OCI-LY3 (cell line): ENCODE results near the gene KRTAP10-11.
"Not testable (repeated sequence)": the region's sequence is repeated elsewhere in the genome, so short reads cannot be mapped to it uniquely, and the experiment has no call there.

Source experiments
- H2AFZ ChIP-seq: fragments of 200-600, 300-600 bp; shearing (Covaris generic); 2 replicates; pipeline ENCODE4 v1.6.0; 2014; ENCODE audit warnings: antibody characterized with exemption, low read depth, low read length
- H3K27ac ChIP-seq: fragments of 200-600, 300-600 bp; sonication (generic); 2 replicates; pipeline ENCODE4 v1.5.1; 2014; ENCODE audit warnings: mild to moderate bottlenecking, low read length, moderate library complexity, mixed read lengths
- H3K27me3 ChIP-seq: fragments of 200-600, 300-600 bp; sonication (generic); 2 replicates; pipeline ENCODE4 v1.6.1; 2014; ENCODE audit warnings: low read depth, low read length, mixed read lengths
- H3K36me3 ChIP-seq: fragments of 200-600, 300-600 bp; sonication (generic); replicated peaks from 2 replicates; pipeline ENCODE3; 2014; ENCODE audit warnings: low read depth, low read length, mixed read lengths
- H3K4me1 ChIP-seq: fragments of 300-600, 200-600 bp; sonication (generic); 2 replicates; pipeline ENCODE4 v1.6.1; 2014; ENCODE audit warnings: low read length, mixed read lengths
- H3K4me2 ChIP-seq: fragments of 200-600, 300-600 bp; sonication (generic); 2 replicates; pipeline ENCODE4 v1.6.1; 2014; ENCODE audit warnings: low read length, mixed read lengths
- H3K4me3 ChIP-seq: fragments of 300-600, 200-600 bp; sonication (generic); 2 replicates; pipeline ENCODE4 v1.5.1; 2014; ENCODE audit warnings: antibody characterized with exemption, mild to moderate bottlenecking, low read length, moderate library complexity
- H3K79me2 ChIP-seq: fragments of 300-600, 200-600 bp; shearing (Covaris generic); 2 replicates; pipeline ENCODE4 v1.6.1; 2014; ENCODE audit warnings: mild to moderate bottlenecking, low read length, mixed read lengths
- H3K9ac ChIP-seq: fragments of 300-600, 200-600 bp; shearing (Covaris generic); 2 replicates; pipeline ENCODE4 v1.6.0; 2014; ENCODE audit warnings: mild to moderate bottlenecking, low read length, moderate library complexity
- H3K9me3 ChIP-seq: fragments of 200-600, 300-600 bp; shearing (Covaris generic); 2 replicates; pipeline ENCODE4 v1.6.1; 2014; ENCODE audit warnings: low read length, mixed read lengths; ENCODE audit not compliant: insufficient read depth
- H4K20me1 ChIP-seq: fragments of 200-600, 300-600 bp; sonication (generic); 2 replicates; pipeline ENCODE4 v1.6.1; 2016; ENCODE audit warnings: low read length, mixed read lengths; ENCODE audit not compliant: insufficient read depth
- CTCF ChIP-seq: fragments of 200-600, 300-600 bp; sonication (generic); IDR thresholded peaks from 2 replicates; pipeline ENCODE4 v1.5.1; 2014; ENCODE audit warnings: antibody characterized with exemption, low read length, low read depth
- EZH2phosphoT487 ChIP-seq: fragments of 200-600 bp; shearing (Covaris generic); IDR thresholded peaks from 2 replicates; pipeline ENCODE4 v1.6.1; 2018; ENCODE audit warnings: antibody characterized with exemption, mixed run types, low read depth

KRTAP10-11 gene

GRCh38 chr21:44606495-44606894 is 39.7 kb upstream of the KRTAP10-11 start:
- Histone ChIP-seq H2AFZ (no peak overlapping the region), H4K20me1 (no peaks in the 10 kb centered on the region), H3K4me2 (no peak overlapping the region), H3K27ac (no peak overlapping the region), H3K4me3 (no peak overlapping the region), H3K36me3 (no peaks in the 10 kb centered on the region), H3K9ac (no peak overlapping the region), H3K9me3 (no peaks in the 10 kb centered on the region), H3K79me2 (no peaks in the 10 kb centered on the region), H3K27me3 (no peaks in the 10 kb centered on the region; the same call in 1 of the 2 replicates), H3K4me1 (no peaks in the 10 kb centered on the region)
- TF ChIP-seq CTCF (no peak), EZH2phosphoT487 (no peak)

GRCh38 chr21:44609193-44609592 is 37.0 kb upstream of the KRTAP10-11 start:
- TF ChIP-seq EZH2phosphoT487 (no peak), CTCF (no peak)
- H2AFZ ChIP-seq: no peak overlapping the region

GRCh38 chr21:44610157-44610843 is 35.9 kb upstream of the KRTAP10-11 start:
- not testable (repeated sequence) for H3K4me1 ChIP-seq, H3K27me3 ChIP-seq, H3K79me2 ChIP-seq, H3K36me3 ChIP-seq, H3K9ac ChIP-seq, H3K4me2 ChIP-seq, H3K27ac ChIP-seq, H3K9me3 ChIP-seq, H3K4me3 ChIP-seq, H2AFZ ChIP-seq, H4K20me1 ChIP-seq

More at GRCh38 chr21:44609193-44609592, 37.0 kb upstream of the KRTAP10-11 start:
- Histone ChIP-seq H3K9ac (no peak overlapping the region), H3K4me2 (no peak overlapping the region), H3K36me3 (no peaks in the 10 kb centered on the region), H3K4me1 (no peaks in the 10 kb centered on the region), H3K27me3 (no peaks in the 10 kb centered on the region; the same call in 1 of the 2 replicates), H3K79me2 (no peaks in the 10 kb centered on the region), H4K20me1 (no peaks in the 10 kb centered on the region), H3K27ac (no peak overlapping the region), H3K4me3 (no peak overlapping the region), H3K9me3 (no peaks in the 10 kb centered on the region)

- no peaks in the 10 kb centered on the region for H3K36me3 ChIP-seq
- H2AFZ ChIP-seq: no peak overlapping the region
- no peaks in the 10 kb centered on the region for H3K79me2 ChIP-seq
- no peak overlapping the region for H3K9ac ChIP-seq
- H3K4me1 ChIP-seq: no peaks in the 10 kb centered on the region
- H3K27ac ChIP-seq: no peak overlapping the region
- TF ChIP-seq EZH2phosphoT487 (no peak), CTCF (no peak)
- H3K9me3 ChIP-seq: no peaks in the 10 kb centered on the region
- H4K20me1 ChIP-seq: no peaks in the 10 kb centered on the region
- H3K27me3 ChIP-seq: no peaks in the 10 kb centered on the region; the same call in 1 of the 2 replicates
- H3K4me3 ChIP-seq: no peak overlapping the region
- H3K4me2 ChIP-seq: no peak overlapping the region
Observed at GRCh38 chr21:44611551-44611950, 34.7 kb upstream of the KRTAP10-11 start.
